Renal cortex interstitium (tissue), 11 donors: ENCODE measurements around the gene PHYKPL. TPM values are rescaled to one million over a fixed set of nuclear protein-coding genes. Genes with fewer than 3 reads are reported as not detected.
"Not testable (repeated sequence)": the region's sequence is repeated elsewhere in the genome, so short reads cannot be mapped to it uniquely, and the experiment has no call there.

ENCODE experiments used
- DNase-seq, 11 donors: peaks; one replicate each; pipeline ENCODE4 v3.0.0-alpha.2; 2013; ENCODE audit warnings: low read depth in 9 of 11, low spot score in 4 of 11; ENCODE audit errors: extremely low read depth in 1 of 11
- polyA plus RNA-seq, 3 donors: library from polyadenylated mRNA; unstranded; fragments of 120-200 nt; gene quantifications; one replicate each; pipeline ENCODE4 v1.2.1, GENCODE V29; 2013; ENCODE audit not compliant: insufficient read length in 3 of 3

PHYKPL gene
- polyA plus RNA-seq, 3 donors, result 76.9 to 153 (median 77.8) TPM

GRCh38 chr5:178245389-178245788 is 12.8 kb upstream of the PHYKPL start:
- DNase-seq, result no peak

GRCh38 chr5:178244576-178244975 is 12.0 kb upstream of the PHYKPL start:
- DNase-seq, result no peak

GRCh38 chr5:178242416-178242815 is 9.8 kb upstream of the PHYKPL start:
- DNase-seq, result no peak

- no peak for DNase-seq
Observed at GRCh38 chr5:178241688-178242231, 9.2 kb upstream of the PHYKPL start.

GRCh38 chr5:178241231-178241663 is 8.6 kb upstream of the PHYKPL start:
- no peak for DNase-seq

- no peak for DNase-seq
Observed at GRCh38 chr5:178240766-178241165, 8.2 kb upstream of the PHYKPL start.

GRCh38 chr5:178240341-178240741 is 7.7 kb upstream of the PHYKPL start:
- DNase-seq, result no peak

GRCh38 chr5:178239626-178240301 is 7.2 kb upstream of the PHYKPL start:
- not testable (repeated sequence) for DNase-seq

GRCh38 chr5:178238711-178239592 is 6.3 kb upstream of the PHYKPL start:
- no peak for DNase-seq

GRCh38 chr5:178238313-178238635 is 5.7 kb upstream of the PHYKPL start:
- no peak for DNase-seq

GRCh38 chr5:178237431-178238312 is 5.1 kb upstream of the PHYKPL start:
- DNase-seq, result no peak

- peak in 1 of 11 donors; percentile 31 for DNase-seq
Observed at GRCh38 chr5:178236679-178237078, 4.1 kb upstream of the PHYKPL start.

GRCh38 chr5:178236126-178236525 is 3.5 kb upstream of the PHYKPL start:
- DNase-seq, result no peak

GRCh38 chr5:178235588-178235974 is 3.0 kb upstream of the PHYKPL start:
- DNase-seq, result no peak

GRCh38 chr5:178234750-178235587 is 2.4 kb upstream of the PHYKPL start:
- DNase-seq, result peak in 9 of 11 donors; percentile 33 to 65 (median 57)

- DNase-seq, result no peak
Observed at GRCh38 chr5:178234121-178234749, 1.6 kb upstream of the PHYKPL start.

GRCh38 chr5:178232920-178233429 is 373 bp upstream of the PHYKPL start:
- no peak for DNase-seq
